NOMO-1 treated with DMSO at 0.1 percent for 48 hours (cell line): ENCODE results near the gene GHR.

ENCODE experiments used
- DNase-seq: peaks from one replicate; lab custom pipeline; 2025; ENCODE audit not compliant: unreplicated experiment; lab: John Stamatoyannopoulos, UW

Gene GHR

GRCh38 chr5:42515504-42515903 is 92.3 kb downstream of the GHR start:
- DNase-seq = no peak

GRCh38 chr5:42516282-42517042 is 93.2 kb downstream of the GHR start:
- no peak for DNase-seq

- no peak for DNase-seq
These were observed 93.9 kb downstream of the GHR start for GRCh38 chr5:42517164-42517563.

DNA sequence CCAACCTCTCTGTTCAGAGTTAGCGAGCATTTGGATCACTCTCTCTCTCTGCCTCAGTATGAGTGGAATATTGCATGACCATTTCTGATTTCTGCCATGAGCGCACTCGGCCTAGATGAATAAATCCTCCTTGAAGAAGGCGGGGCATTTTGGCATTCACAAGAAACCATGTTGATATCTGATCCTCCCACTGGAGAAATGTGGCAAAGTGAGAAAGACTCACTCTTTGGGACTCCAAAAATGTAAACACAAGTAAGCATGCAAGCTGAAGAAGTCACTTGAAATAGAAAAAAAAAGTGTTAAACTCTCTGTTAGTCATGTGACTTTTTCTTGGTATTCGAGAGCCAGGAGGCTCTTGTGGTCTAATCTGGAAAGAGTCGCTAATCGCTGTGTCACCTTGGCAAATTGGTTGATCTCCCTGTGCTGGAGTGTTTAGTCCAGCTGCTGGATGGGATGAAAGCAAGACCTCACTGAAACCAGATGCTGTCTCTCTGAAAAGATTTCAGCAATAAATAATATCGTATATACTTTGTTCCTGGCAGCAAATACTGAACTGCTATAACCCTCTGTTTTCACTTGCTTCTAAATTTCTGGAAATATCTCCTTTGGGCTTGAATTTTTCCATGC is 95.5 kb downstream of the GHR start:
- DNase-seq = no peak

GRCh38 chr5:42520203-42520602 is 97.0 kb downstream of the GHR start:
- no peak for DNase-seq

DNA sequence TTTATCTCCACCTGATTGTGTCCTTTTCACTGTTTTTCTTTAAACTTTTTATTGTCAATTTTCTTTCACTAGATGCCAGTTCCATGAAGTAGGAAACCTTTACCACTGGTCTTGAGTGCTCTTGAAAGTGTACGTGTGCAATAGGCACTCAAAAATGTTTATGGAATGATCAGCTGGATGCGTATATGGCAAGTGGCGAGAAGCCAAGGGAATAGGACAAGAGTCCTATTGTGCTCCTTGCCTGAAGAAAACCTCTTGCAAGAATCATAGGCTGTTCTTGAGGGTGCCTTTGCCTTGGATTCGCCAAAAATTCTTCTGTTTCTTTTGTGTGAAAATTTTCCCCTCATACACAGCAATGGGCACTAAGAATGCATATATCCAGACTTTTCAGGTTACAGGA is 97.7 kb downstream of the GHR start:
- no peak for DNase-seq

DNA sequence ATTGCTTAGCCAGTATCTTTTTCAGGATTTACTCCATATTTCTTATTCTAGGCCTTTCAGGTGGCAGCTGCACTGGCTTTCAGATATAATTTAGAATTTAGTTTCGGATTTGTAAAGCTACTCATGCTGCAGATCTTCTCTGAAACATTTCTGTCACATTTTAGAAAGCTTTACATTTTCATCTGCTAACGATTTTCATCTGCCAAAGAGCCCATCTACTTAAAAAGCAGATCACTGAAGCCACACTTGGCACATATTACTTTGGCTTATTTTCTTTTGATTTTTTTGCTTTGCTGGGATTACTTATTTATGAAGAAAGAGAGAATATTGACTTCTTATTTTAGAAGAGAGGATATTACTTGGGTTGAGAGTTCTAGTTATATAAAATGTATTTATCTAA is 98.2 kb downstream of the GHR start:
- DNase-seq = no peak

GRCh38 chr5:42522783-42523182 is 99.5 kb downstream of the GHR start:
- peak; percentile 66 for DNase-seq

GRCh38 chr5:42526179-42526578 is 102.9 kb downstream of the GHR start:
- DNase-seq = no peak

GRCh38 chr5:42531611-42532010 is 108.4 kb downstream of the GHR start:
- DNase-seq = no peak

DNA sequence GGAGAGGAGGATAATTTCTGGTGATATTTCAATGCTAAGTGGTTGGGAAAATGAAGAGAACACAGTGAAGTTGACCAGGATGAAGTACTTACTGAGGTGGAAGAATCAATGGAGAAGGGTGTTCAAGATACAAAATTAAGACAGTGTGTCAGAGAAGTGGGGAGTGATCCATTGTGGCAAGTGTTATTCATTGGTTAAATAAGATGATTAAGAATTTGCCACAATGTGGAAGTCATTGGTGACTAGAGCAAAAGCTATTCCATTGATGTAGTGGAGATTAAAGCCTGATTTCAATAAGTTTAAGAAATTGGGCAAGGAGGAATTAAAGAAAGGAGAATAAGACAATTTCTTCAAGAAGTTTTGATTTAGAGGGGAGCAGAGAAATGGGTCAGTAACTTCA is 118.9 kb downstream of the GHR start:
- no peak for DNase-seq

- DNase-seq = no peak
These were observed 120.5 kb downstream of the GHR start for GRCh38 chr5:42543774-42544173.

GRCh38 chr5:42545038-42545437 is 121.8 kb downstream of the GHR start:
- DNase-seq = no peak

GRCh38 chr5:42547141-42547540 is 123.9 kb downstream of the GHR start:
- peak; percentile 9 for DNase-seq

GRCh38 chr5:42547894-42548293 is 124.7 kb downstream of the GHR start:
- no peak for DNase-seq

GRCh38 chr5:42552597-42552996 is 129.4 kb downstream of the GHR start:
- DNase-seq = no peak

GRCh38 chr5:42553461-42553860 is 130.2 kb downstream of the GHR start:
- no peak for DNase-seq

GRCh38 chr5:42555010-42555409 is 131.8 kb downstream of the GHR start:
- DNase-seq = no peak

GRCh38 chr5:42555797-42556196 is 132.6 kb downstream of the GHR start:
- no peak for DNase-seq

DNA sequence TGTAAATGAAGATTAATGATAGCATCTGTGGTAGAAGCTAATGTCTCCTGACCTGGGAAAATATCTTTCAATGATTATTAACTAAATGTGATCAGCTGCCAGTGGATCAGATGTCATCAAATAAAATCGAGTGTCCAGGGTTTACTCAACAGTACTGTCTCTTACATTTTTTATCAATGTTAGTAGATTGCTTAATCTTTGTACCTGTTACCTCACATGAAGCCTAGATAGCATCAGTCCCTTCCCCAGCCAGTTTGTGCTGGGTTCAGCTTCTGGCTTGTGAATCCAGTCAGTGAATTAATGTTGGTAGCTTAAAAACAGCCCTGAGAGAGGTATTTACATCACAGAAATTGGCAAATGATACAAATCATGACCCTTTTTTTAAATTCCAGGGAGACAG is 134.4 kb downstream of the GHR start:
- DNase-seq = no peak

DNA sequence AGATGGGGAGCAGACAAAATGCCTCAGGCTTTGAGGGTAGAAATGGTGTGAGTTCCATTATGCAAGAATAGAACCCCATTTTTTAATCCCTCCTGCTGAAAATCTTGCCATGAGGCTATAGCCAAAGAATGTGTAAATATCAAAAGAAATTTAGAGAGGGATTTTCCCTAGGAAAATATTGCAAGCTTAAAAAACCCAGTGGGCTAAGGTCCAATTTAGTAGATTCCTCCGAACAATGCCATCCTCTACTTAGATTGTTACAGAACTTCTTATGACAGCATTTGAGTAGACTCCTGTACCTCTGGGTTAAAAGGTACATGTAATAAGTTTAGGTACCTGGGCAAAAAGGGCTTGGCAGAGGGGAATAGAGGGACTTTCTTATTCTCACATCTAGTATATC is 138.4 kb downstream of the GHR start:
- DNase-seq = no peak

- DNase-seq = no peak
These were observed 141.6 kb downstream of the GHR start for GRCh38 chr5:42564689-42565356.
